Thymus (tissue), 11 donors: Measurements from ENCODE around the gene LIN28B. TPM values are rescaled to one million over a fixed set of nuclear protein-coding genes. Genes with fewer than 3 reads are reported as not detected.

Experiments used
- DNase-seq, 9 donors: peaks; one replicate each; pipeline ENCODE4 v3.0.0-alpha.2; 2013; ENCODE audit warnings: low spot score in 9 of 9, low read depth in 6 of 9, missing footprints in 1 of 9
- H3K27ac ChIP-seq, 2 donors: one replicate each; pipeline ENCODE4 v1.5.1; 2013; ENCODE audit warnings: control low read depth in 1 of 2, low read depth in 1 of 2, low read length in 1 of 2, mild to moderate bottlenecking in 1 of 2, moderate library complexity in 1 of 2
- H3K27me3 ChIP-seq, 2 donors: one replicate each; pipeline ENCODE4 v1.5.1; 2013; ENCODE audit warnings: low read length in 1 of 2; ENCODE audit not compliant: control insufficient read depth in 2 of 2, insufficient read depth in 1 of 2
- H3K36me3 ChIP-seq, 2 donors: one replicate each; pipeline ENCODE4 v1.5.1; 2013; ENCODE audit warnings: low read length in 1 of 2, mild to moderate bottlenecking in 1 of 2, moderate library complexity in 1 of 2; ENCODE audit not compliant: control insufficient read depth in 2 of 2, insufficient read depth in 2 of 2
- H3K4me1 ChIP-seq, 2 donors: one replicate each; pipeline ENCODE4 v1.5.1; 2013; ENCODE audit warnings: low read length in 2 of 2; ENCODE audit not compliant: control insufficient read depth in 2 of 2, insufficient read depth in 2 of 2
- H3K4me3 ChIP-seq, 2 donors: one replicate each; pipeline ENCODE4 v1.5.1; 2013; ENCODE audit warnings: low read length in 2 of 2, control low read depth in 1 of 2, mild to moderate bottlenecking in 1 of 2
- H3K9me3 ChIP-seq, 2 donors: one replicate each; pipeline ENCODE4 v1.5.1; 2013; ENCODE audit warnings: low read length in 1 of 2, mild to moderate bottlenecking in 1 of 2; ENCODE audit not compliant: control insufficient read depth in 2 of 2, insufficient read depth in 1 of 2
- WGBS: extraction: QIAGEN DNeasy Blood & Tissue Kit; methylation state at CpG from one replicate; pipeline ENCODE4 v1.1.7; 2013; 5-methylcytosine and 5-hydroxymethylcytosine counted together
- polyA plus RNA-seq: library from polyadenylated mRNA; stranded (reverse); fragments of 200-250 nt; gene quantifications from one replicate; pipeline ENCODE4 v1.2.3, GENCODE V29; 2013
- total RNA-seq: library from RNA; stranded (reverse); fragments of 120-200 nt; gene quantifications from one replicate; pipeline ENCODE4 v1.2.4, GENCODE V29; 2013
- donor health status: healthy.

The LIN28B gene
- total and polyA plus RNA-seq, 2 donors = 0.02 to 5.1 TPM

- Histone ChIP-seq H3K9me3 (no peaks in the 10 kb centered on the region), H3K4me3 (no peak overlapping the region), H3K36me3 (no peaks in the 10 kb centered on the region), H3K4me1 (no peaks in the 10 kb centered on the region), H3K27me3 (no peaks in the 10 kb centered on the region), H3K27ac (no peak overlapping the region)
- 96% methylated on average over 2 of the region's 2 CpGs for WGBS
- no peak for DNase-seq
Observed at GRCh38 chr6:105041880-105042279, 85.0 kb downstream of the LIN28B start.

DNA sequence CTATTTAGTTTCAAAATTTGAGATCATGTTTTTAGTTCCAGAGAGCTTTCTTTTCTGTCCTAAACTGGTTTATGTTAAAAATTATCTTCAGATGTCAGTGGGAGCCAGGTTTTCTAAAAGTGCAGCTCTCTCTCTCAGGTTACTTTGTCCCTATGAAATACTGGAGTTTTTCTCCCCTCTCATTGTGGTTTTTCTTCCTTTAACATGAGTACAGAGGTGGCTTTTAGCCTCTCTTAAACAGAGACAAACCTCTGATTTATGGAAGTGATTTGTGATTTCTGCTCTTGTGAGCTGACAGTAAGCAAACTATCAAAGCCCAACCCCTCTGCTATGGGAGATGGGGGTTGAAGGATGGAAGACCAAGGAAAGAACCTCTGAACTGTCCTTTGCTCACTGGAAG lies 85.7 kb downstream of the LIN28B start:
- Histone ChIP-seq H3K4me1 (no peaks in the 10 kb centered on the region), H3K9me3 (no peaks in the 10 kb centered on the region), H3K36me3 (no peaks in the 10 kb centered on the region), H3K4me3 (no peak overlapping the region), H3K27me3 (no peaks in the 10 kb centered on the region), H3K27ac (no peak overlapping the region)
- DNase-seq = no peak

- WGBS = 98% methylated on average over 2 of the region's 2 CpGs
- DNase-seq = no peak
- H3K4me3 ChIP-seq = no peak overlapping the region
- H3K27me3 ChIP-seq = no peaks in the 10 kb centered on the region
- no peaks in the 10 kb centered on the region for H3K36me3 ChIP-seq
- no peaks in the 10 kb centered on the region for H3K9me3 ChIP-seq
- H3K4me1 ChIP-seq = no peaks in the 10 kb centered on the region
- H3K27ac ChIP-seq = no peak overlapping the region
Observed at GRCh38 chr6:105043979-105044378, 87.1 kb downstream of the LIN28B start.

DNA sequence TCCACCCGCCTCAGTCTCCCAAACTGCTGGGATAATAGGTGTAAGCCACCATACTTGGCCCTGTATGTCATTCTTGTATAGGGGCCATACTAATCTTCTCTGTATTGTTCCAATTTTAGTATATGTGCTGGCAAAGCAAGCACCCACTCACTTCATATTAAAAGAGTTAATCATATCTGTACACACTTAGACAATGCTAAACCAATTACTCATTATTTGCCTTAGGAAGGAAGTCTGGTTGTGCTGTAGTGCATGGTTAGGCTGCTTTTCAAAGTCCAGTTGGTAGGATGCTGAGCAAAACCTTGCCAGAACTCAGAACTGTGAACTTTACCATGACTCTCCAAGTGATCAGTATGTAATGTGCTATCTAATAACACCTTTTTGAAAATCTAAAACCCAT lies 88.6 kb downstream of the LIN28B start:
- Histone ChIP-seq H3K27me3 (no peaks in the 10 kb centered on the region), H3K9me3 (no peaks in the 10 kb centered on the region), H3K4me3 (no peak overlapping the region), H3K27ac (no peak overlapping the region), H3K4me1 (no peaks in the 10 kb centered on the region), H3K36me3 (no peaks in the 10 kb centered on the region)
- 98% methylated on average over 1 of the region's 1 CpG for WGBS
- no peak for DNase-seq

DNA sequence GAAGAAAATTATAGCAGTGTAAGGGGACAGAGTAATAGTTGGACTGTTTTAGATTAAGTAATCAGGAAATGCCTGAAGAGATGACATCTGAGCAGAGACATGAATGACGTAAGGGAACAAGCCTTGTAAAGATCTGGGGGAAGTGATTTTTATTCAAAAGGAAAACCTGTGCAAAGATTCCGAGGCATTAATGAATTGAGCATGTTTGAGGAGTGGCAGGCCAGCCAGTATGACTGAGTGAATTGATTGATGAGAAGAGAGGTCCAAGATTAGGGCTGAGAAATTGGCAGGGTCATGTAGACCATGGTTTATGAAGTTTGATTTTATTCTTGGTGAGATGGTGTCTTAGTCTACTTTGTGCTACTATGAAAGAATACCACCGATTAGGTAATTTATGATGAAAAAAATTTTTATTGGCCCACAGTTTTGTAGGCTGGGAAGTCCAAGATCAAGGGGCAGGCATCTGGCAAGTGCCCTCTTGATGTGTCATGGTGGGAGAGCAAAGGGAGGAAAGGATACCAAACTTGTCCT lies 95.1 kb downstream of the LIN28B start:
- H3K27ac ChIP-seq = no peak overlapping the region
- peaks cover 0 to 3% of the 10 kb centered on the region in 2 donors for H3K9me3 ChIP-seq
- 89% methylated on average over 3 of the region's 3 CpGs for WGBS
- no peaks in the 10 kb centered on the region for H3K4me1 ChIP-seq
- no peak for DNase-seq
- H3K4me3 ChIP-seq = no peak overlapping the region
- no peaks in the 10 kb centered on the region for H3K27me3 ChIP-seq
- no peaks in the 10 kb centered on the region for H3K36me3 ChIP-seq

DNA sequence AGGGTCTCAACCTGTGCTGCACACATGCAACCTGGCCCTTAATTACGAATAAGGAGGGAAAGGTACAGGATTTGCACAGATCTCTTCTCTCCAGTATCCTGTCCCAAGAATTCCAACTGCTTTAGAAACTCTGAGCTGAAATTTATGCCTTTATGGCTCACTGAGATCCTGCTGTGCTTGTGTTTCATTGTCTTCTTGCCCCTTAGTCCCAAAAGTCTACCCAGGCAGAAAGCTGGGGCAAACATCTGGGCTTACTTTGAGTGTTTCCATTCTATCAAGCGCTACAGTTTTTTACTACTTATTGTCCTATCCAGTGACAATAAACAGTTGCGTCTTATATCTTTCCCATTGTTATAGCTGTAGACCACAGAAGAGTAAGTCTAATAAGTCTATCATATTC lies 99.7 kb downstream of the LIN28B start:
- Histone ChIP-seq H3K36me3 (no peaks in the 10 kb centered on the region), H3K27me3 (no peaks in the 10 kb centered on the region), H3K4me3 (no peak overlapping the region), H3K4me1 (no peaks in the 10 kb centered on the region), H3K27ac (no peak overlapping the region), H3K9me3 (peaks cover 0 to 3% of the 10 kb centered on the region in 2 donors)
- 96% methylated on average over 3 of the region's 3 CpGs for WGBS
- DNase-seq = no peak

GRCh38 chr6:105057160-105057559 lies 100.3 kb downstream of the LIN28B start:
- H3K36me3 ChIP-seq = no peaks in the 10 kb centered on the region
- DNase-seq = no peak
- H3K27ac ChIP-seq = no peak overlapping the region
- no peak overlapping the region for H3K4me3 ChIP-seq
- WGBS = 88% methylated on average over 1 of the region's 1 CpG
- no peaks in the 10 kb centered on the region for H3K4me1 ChIP-seq
- no peaks in the 10 kb centered on the region for H3K27me3 ChIP-seq
- H3K9me3 ChIP-seq = peaks cover 0 to 3% of the 10 kb centered on the region in 2 donors

- Histone ChIP-seq H3K27ac (no peak overlapping the region), H3K4me3 (no peak overlapping the region)
- no peak for DNase-seq
Observed at GRCh38 chr6:105058316-105058715, 101.4 kb downstream of the LIN28B start.

GRCh38 chr6:105058846-105059245 lies 101.9 kb downstream of the LIN28B start:
- no peak overlapping the region for H3K27ac ChIP-seq

More at GRCh38 chr6:105058316-105058715, 101.4 kb downstream of the LIN28B start:
- H3K9me3 ChIP-seq = peaks cover 0 to 3% of the 10 kb centered on the region in 2 donors
- no peaks in the 10 kb centered on the region for H3K4me1 ChIP-seq
- no peaks in the 10 kb centered on the region for H3K27me3 ChIP-seq
- H3K36me3 ChIP-seq = no peaks in the 10 kb centered on the region

GRCh38 chr6:105066233-105066632 lies 109.3 kb downstream of the LIN28B start:
- Histone ChIP-seq H3K36me3 (no peaks in the 10 kb centered on the region), H3K9me3 (no peaks in the 10 kb centered on the region), H3K4me3 (no peak overlapping the region), H3K27me3 (no peaks in the 10 kb centered on the region), H3K4me1 (no peaks in the 10 kb centered on the region), H3K27ac (no peak overlapping the region)
- WGBS = 90% methylated on average over 3 of the region's 3 CpGs
- DNase-seq = no peak

More at GRCh38 chr6:105058846-105059245, 101.9 kb downstream of the LIN28B start:
- Histone ChIP-seq H3K4me1 (no peaks in the 10 kb centered on the region), H3K9me3 (peaks cover 0 to 3% of the 10 kb centered on the region in 2 donors), H3K27me3 (no peaks in the 10 kb centered on the region), H3K4me3 (no peak overlapping the region), H3K36me3 (no peaks in the 10 kb centered on the region)
- WGBS = 9% methylated on average over 4 of the region's 4 CpGs
- no peak for DNase-seq
